ENCODE results near the gene DNMT3A. TPM values are rescaled to one million over a fixed set of nuclear protein-coding genes. Genes with fewer than 3 reads are reported as not detected.

The DNMT3A gene
- total and polyA plus RNA-seq, 2 donors (not counting 3 experiments of a cell fraction or from before 2014, with no cell fraction given) = 23.3 to 71.7 TPM

DNA sequence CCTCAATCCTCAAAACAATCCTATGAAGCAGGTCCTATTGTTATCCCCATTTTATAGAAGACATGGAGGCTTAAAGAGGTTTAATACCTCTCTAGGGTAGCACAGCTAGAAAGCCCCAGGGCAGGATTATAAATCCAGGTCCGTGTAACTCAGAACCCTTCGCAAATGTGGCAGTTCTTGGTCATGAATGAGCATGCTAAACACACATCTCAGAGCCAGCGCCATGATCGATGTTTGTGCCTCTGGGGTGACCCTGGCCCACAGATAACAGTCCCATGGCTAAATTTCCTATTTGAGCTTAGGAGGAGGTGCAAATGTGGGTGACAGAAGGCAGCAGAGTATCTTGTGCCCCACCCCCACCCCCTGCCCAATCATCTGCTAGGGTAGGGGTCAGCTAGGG is 17.5 kb downstream of the DNMT3A start:
- TF ChIP-seq POLR2A (IDR thresholded peaks at IDR 0.05; ENCODE audit: low read depth, low read length) (no peak), GATA2 (IDR thresholded peaks at IDR 0.05; ENCODE audit: insufficient read depth, insufficient read length, low read depth, low read length) (no peak), FOS (IDR thresholded peaks at IDR 0.05; ENCODE audit: borderline replicate concordance, insufficient read depth, low read length) (no peak), EZH2 (IDR thresholded peaks at IDR 0.05; ENCODE audit: borderline replicate concordance, low read depth, low read length, severe bottlenecking) (no peak), POLR2AphosphoS5 (IDR thresholded peaks at IDR 0.05; ENCODE audit: insufficient read depth, low read depth, low read length) (no peak), MYC (IDR thresholded peaks at IDR 0.05; ENCODE audit: low read depth, low read length) (no peak), JUN (IDR thresholded peaks at IDR 0.05; ENCODE audit: borderline replicate concordance, insufficient read depth, insufficient read length, low read depth) (no peak)
- TF ChIP-seq, protein P1, sequence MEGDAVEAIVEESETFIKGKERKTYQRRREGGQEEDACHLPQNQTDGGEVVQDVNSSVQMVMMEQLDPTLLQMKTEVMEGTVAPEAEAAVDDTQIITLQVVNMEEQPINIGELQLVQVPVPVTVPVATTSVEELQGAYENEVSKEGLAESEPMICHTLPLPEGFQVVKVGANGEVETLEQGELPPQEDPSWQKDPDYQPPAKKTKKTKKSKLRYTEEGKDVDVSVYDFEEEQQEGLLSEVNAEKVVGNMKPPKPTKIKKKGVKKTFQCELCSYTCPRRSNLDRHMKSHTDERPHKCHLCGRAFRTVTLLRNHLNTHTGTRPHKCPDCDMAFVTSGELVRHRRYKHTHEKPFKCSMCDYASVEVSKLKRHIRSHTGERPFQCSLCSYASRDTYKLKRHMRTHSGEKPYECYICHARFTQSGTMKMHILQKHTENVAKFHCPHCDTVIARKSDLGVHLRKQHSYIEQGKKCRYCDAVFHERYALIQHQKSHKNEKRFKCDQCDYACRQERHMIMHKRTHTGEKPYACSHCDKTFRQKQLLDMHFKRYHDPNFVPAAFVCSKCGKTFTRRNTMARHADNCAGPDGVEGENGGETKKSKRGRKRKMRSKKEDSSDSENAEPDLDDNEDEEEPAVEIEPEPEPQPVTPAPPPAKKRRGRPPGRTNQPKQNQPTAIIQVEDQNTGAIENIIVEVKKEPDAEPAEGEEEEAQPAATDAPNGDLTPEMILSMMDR (IDR thresholded peaks at IDR 0.05; ENCODE audit: extremely low read depth in 1 of 2, insufficient read depth in 1 of 2, low read depth in 1 of 2, low read length in 2 of 2) = no peak
- TF ChIP-seq, protein P2, sequence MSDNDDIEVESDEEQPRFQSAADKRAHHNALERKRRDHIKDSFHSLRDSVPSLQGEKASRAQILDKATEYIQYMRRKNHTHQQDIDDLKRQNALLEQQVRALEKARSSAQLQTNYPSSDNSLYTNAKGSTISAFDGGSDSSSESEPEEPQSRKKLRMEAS (IDR thresholded peaks at IDR 0.05; ENCODE audit: insufficient read depth, insufficient read length) = no peak
- dilution Hi-C loops (cut with MboI; ENCODE audit: extremely low pct_ligation_motif_present, low sequenced_read_pairs) (no loop called here), intact Hi-C loops (cut with micrococcal nuclease) (no loop called here)
- ChIA-PET CTCF (interaction anchor here (1.2 kb wide), 3 partner anchors 8 to 13 kb away, joined by 3 to 4 read pairs (median 4); no protein-coding TSS in a partner anchor), POLR2A (no interaction called here)
- Histone ChIP-seq H3K27me3 (ENCODE audit: control insufficient read depth in 2 of 2, insufficient read depth in 2 of 2, low read length in 2 of 2) (no peaks in the 10 kb centered on the region), H3K36me3 (ENCODE audit: control insufficient read depth in 2 of 2, extremely low read depth in 1 of 2, insufficient read depth in 2 of 2, low read length in 2 of 2) (peaks cover 0 to 4% of the 10 kb centered on the region in 2 experiments), H3K4me3 (replicated peaks in 1 of 3; ENCODE audit: insufficient read depth in 1 of 3, low read depth in 1 of 3, low read length in 3 of 3) (no peak overlapping the region), H4K20me1 (replicated peaks; ENCODE audit: control insufficient read depth, extremely low read depth, insufficient read depth, low read length) (no peaks in the 10 kb centered on the region), H3K4me2 (ENCODE audit: insufficient read depth, low read length) (no peak overlapping the region), H3K79me2 (ENCODE audit: control insufficient read depth, insufficient read depth, low read length) (no peaks in the 10 kb centered on the region), H2AFZ (ENCODE audit: low read depth, low read length) (no peak overlapping the region), H3K9ac (replicated peaks; ENCODE audit: extremely low read depth, insufficient read depth, low read length) (no peak overlapping the region), H3K4me1 (ENCODE audit: control insufficient read depth, extremely low read depth, insufficient read depth, low read length) (no peaks in the 10 kb centered on the region), H3K9me3 (replicated peaks; ENCODE audit: control insufficient read depth, insufficient read depth, low read length) (no peaks in the 10 kb centered on the region), H3K9me1 (replicated peaks; ENCODE audit: control insufficient read depth, extremely low read depth, insufficient read depth, low read length) (no peaks in the 10 kb centered on the region), H3K27ac (ENCODE audit: insufficient read depth, low read depth, low read length) (no peak overlapping the region)
- FAIRE-seq = no peak
- no TSS peak for BruUV-seq (replicated peaks)
- no peak for DNase-seq (ENCODE audit: low read depth, low spot score)
